Measurements from ENCODE around the gene DPYSL4. TPM values are rescaled to one million over a fixed set of nuclear protein-coding genes. Genes with fewer than 3 reads are reported as not detected.

The DPYSL4 gene
- total RNA-seq, 2 donors from 2014 or later = 4.1 to 22.6 TPM

- Histone ChIP-seq H3K36me3 (no peaks in the 10 kb centered on the region), H3K27ac (no peak overlapping the region), H3K9me3 (no peaks in the 10 kb centered on the region), H3K4me3 (no peak overlapping the region), H3K27me3 (replicated peaks; ENCODE audit: insufficient read depth) (no peaks in the 10 kb centered on the region), H3K4me1 (replicated peaks) (no peaks in the 10 kb centered on the region)
- 88% methylated on average over 19 of the region's 19 CpGs for WGBS
- TF ChIP-seq POLR2AphosphoS5 (IDR thresholded peaks at IDR 0.05) (no peak), CTCF (IDR thresholded peaks at IDR 0.05) (no peak), POLR2A (IDR thresholded peaks at IDR 0.05) (no peak)
- intact Hi-C loops (cut with DNase I) = no loop called here
- no peak for DNase-seq (ENCODE audit: low spot score)
Measured at GRCh38 chr10:132153616-132154217, 33.0 kb upstream of the DPYSL4 start.

GRCh38 chr10:132154440-132154839, 32.3 kb upstream of the DPYSL4 start:
- Histone ChIP-seq H3K27ac (no peak overlapping the region), H3K27me3 (replicated peaks; ENCODE audit: insufficient read depth) (no peaks in the 10 kb centered on the region), H3K4me3 (no peak overlapping the region), H3K36me3 (no peaks in the 10 kb centered on the region), H3K4me1 (replicated peaks) (no peaks in the 10 kb centered on the region), H3K9me3 (no peaks in the 10 kb centered on the region)
- TF ChIP-seq CTCF (IDR thresholded peaks at IDR 0.05) = no peak
- no peak for TF ChIP-seq POLR2A (IDR thresholded peaks at IDR 0.05)
- no peak for TF ChIP-seq POLR2AphosphoS5 (IDR thresholded peaks at IDR 0.05)
- WGBS = 72% methylated on average over 7 of the region's 7 CpGs
- DNase-seq (ENCODE audit: low spot score) = no peak
- intact Hi-C loops (cut with DNase I) = no loop called here

- 95% methylated on average over 1 of the region's 1 CpG for WGBS
- no peak overlapping the region for H3K4me3 ChIP-seq
- TF ChIP-seq POLR2A (IDR thresholded peaks at IDR 0.05) (no peak), POLR2AphosphoS5 (IDR thresholded peaks at IDR 0.05) (no peak), CTCF (IDR thresholded peaks at IDR 0.05) (no peak)
- no peaks in the 10 kb centered on the region for H3K27me3 ChIP-seq (replicated peaks; ENCODE audit: insufficient read depth)
- intact Hi-C loops (cut with DNase I) = no loop called here
- no peaks in the 10 kb centered on the region for H3K36me3 ChIP-seq
- no peak overlapping the region for H3K27ac ChIP-seq
- no peaks in the 10 kb centered on the region for H3K9me3 ChIP-seq
- H3K4me1 ChIP-seq (replicated peaks) = no peaks in the 10 kb centered on the region
- no peak for DNase-seq (ENCODE audit: low spot score)
Measured at GRCh38 chr10:132154931-132155330, 31.8 kb upstream of the DPYSL4 start.

- H3K27me3 ChIP-seq (replicated peaks; ENCODE audit: insufficient read depth) = no peaks in the 10 kb centered on the region
- intact Hi-C loops (cut with DNase I) = no loop called here
- no peak for DNase-seq (ENCODE audit: low spot score)
- WGBS = 83% methylated on average over 15 of the region's 15 CpGs
- H3K4me3 ChIP-seq = no peak overlapping the region
- H3K9me3 ChIP-seq = no peaks in the 10 kb centered on the region
- H3K4me1 ChIP-seq (replicated peaks) = no peaks in the 10 kb centered on the region
- TF ChIP-seq CTCF (IDR thresholded peaks at IDR 0.05) (no peak), POLR2AphosphoS5 (IDR thresholded peaks at IDR 0.05) (no peak), POLR2A (IDR thresholded peaks at IDR 0.05) (no peak)
- no peaks in the 10 kb centered on the region for H3K36me3 ChIP-seq
- no peak overlapping the region for H3K27ac ChIP-seq
Measured at GRCh38 chr10:132155723-132156381, 30.9 kb upstream of the DPYSL4 start.

- no peak overlapping the region for H3K27ac ChIP-seq
- intact Hi-C loops (cut with DNase I) = no loop called here
- H3K4me1 ChIP-seq (replicated peaks) = no peaks in the 10 kb centered on the region
- H3K9me3 ChIP-seq = no peaks in the 10 kb centered on the region
- no peak for DNase-seq (ENCODE audit: low spot score)
- no peak for TF ChIP-seq POLR2AphosphoS5 (IDR thresholded peaks at IDR 0.05)
- TF ChIP-seq POLR2A (IDR thresholded peaks at IDR 0.05) = no peak
- no peak for TF ChIP-seq CTCF (IDR thresholded peaks at IDR 0.05)
- H3K36me3 ChIP-seq = no peaks in the 10 kb centered on the region
- no peak overlapping the region for H3K4me3 ChIP-seq
- H3K27me3 ChIP-seq (replicated peaks; ENCODE audit: insufficient read depth) = no peaks in the 10 kb centered on the region
- 88% methylated on average over 7 of the region's 7 CpGs for WGBS
Measured at GRCh38 chr10:132156382-132156781, 30.4 kb upstream of the DPYSL4 start.

All from prostate gland (tissue), 2 donors.